ENCODE data around the gene COL6A2. TPM values are rescaled to one million over a fixed set of nuclear protein-coding genes. Genes with fewer than 3 reads are reported as not detected.

Gene COL6A2
- total and polyA plus RNA-seq, 2 of the 13 experiments (the other 11 are each of a cell fraction or from before 2014, with no cell fraction given), result 0.07 to 0.41 TPM

DNA sequence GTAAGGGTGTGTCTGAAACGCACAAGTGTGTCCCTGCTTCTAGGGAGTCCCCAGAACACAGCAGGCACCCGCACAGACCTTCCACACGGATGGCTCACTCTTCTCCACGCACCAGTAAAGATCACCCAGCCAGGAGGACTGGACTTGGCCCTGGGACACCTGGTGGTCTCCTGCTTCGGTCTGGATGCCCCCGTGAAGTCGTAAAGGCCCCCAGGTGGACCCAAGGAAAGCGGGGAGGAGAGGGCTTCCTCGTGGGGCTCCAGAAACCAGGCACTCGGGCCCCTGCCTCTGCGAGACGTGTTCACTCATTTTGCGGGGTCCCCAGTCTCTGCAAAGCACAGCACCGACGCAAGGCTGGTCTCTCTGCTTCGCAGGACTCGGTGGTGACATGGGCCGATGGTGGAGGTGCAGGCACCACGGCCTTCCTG lies 20.2 kb upstream of the COL6A2 start:
- no peak for DNase-seq (ENCODE audit: low spot score)
- Histone ChIP-seq H3K9me3 (ENCODE audit: low read length) (no peaks in the 10 kb centered on the region), H3K4me3 (replicated peaks in 1 of 3; ENCODE audit: insufficient read depth in 1 of 3, low read depth in 2 of 3, low read length in 3 of 3) (no peak overlapping the region), H3K9ac (ENCODE audit: insufficient read depth, low read depth, low read length) (no peak overlapping the region), H2AFZ (ENCODE audit: low read length) (no peak overlapping the region), H3K4me1 (ENCODE audit: insufficient read depth, low read length) (no peaks in the 10 kb centered on the region), H3K27me3 (ENCODE audit: control insufficient read depth in 1 of 2, insufficient read depth in 2 of 2, low read length in 2 of 2) (peaks cover 16 to 34% of the 10 kb centered on the region in 2 experiments; a peak in 4 of 5 replicates), H3K4me2 (ENCODE audit: low read depth, low read length) (no peak overlapping the region), H3K79me2 (ENCODE audit: insufficient read depth, low read length) (no peaks in the 10 kb centered on the region), H4K20me1 (ENCODE audit: insufficient read depth, low read length) (no peaks in the 10 kb centered on the region), H3K36me3 (replicated peaks in 1 of 2; ENCODE audit: control insufficient read depth in 1 of 2, insufficient read depth in 2 of 2, low read length in 2 of 2) (no peaks in the 10 kb centered on the region), H3K27ac (ENCODE audit: extremely low read length, insufficient read depth, low read length) (no peak overlapping the region)
- CTCF ChIA-PET (ENCODE audit: low intra/inter-chr PET ratio, low total read pairs), result no interaction called here
- FAIRE-seq, result no peak
- intact Hi-C loops (cut with micrococcal nuclease; ENCODE audit: unreplicated experiment) (no loop called here), in situ Hi-C loops (cut with HindIII; ENCODE audit: extremely low pct_ligation_motif_present, low pct_unique_long_range_greater_than_20kb) (no loop called here)
- no peak for ATAC-seq
- no TSS peak for BruUV-seq (replicated peaks)
- 52% methylated on average over 9 of the region's 19 CpGs for WGBS (ENCODE audit: low lambda C conversion rate)
- POLR2A ChIA-PET, result no interaction called here
- TF ChIP-seq ZBTB21 (CRISPR knock-in tag; IDR thresholded peaks at IDR 0.05) (no peak), ZZZ3 (CRISPR knock-in tag; IDR thresholded peaks at IDR 0.05; ENCODE audit: borderline replicate concordance) (no peak), JUND (CRISPR knock-in tag; IDR thresholded peaks at IDR 0.05) (no peak), ZKSCAN8 (CRISPR knock-in tag; IDR thresholded peaks at IDR 0.05; ENCODE audit: borderline replicate concordance) (no peak), ZNF235 (CRISPR knock-in tag; IDR thresholded peaks at IDR 0.05; ENCODE audit: borderline replicate concordance) (no peak), SSRP1 (CRISPR knock-in tag; IDR thresholded peaks at IDR 0.05) (no peak), ZNF207 (IDR thresholded peaks at IDR 0.05; ENCODE audit: borderline replicate concordance) (no peak)
- TF ChIP-seq, protein P1, sequence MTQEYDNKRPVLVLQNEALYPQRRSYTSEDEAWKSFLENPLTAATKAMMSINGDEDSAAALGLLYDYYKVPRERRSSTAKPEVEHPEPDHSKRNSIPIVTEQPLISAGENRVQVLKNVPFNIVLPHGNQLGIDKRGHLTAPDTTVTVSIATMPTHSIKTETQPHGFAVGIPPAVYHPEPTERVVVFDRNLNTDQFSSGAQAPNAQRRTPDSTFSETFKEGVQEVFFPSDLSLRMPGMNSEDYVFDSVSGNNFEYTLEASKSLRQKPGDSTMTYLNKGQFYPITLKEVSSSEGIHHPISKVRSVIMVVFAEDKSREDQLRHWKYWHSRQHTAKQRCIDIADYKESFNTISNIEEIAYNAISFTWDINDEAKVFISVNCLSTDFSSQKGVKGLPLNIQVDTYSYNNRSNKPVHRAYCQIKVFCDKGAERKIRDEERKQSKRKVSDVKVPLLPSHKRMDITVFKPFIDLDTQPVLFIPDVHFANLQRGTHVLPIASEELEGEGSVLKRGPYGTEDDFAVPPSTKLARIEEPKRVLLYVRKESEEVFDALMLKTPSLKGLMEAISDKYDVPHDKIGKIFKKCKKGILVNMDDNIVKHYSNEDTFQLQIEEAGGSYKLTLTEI (CRISPR knock-in tag; conservative IDR thresholded peaks at IDR 0.05), result no peak
- TF ChIP-seq, protein P2, sequence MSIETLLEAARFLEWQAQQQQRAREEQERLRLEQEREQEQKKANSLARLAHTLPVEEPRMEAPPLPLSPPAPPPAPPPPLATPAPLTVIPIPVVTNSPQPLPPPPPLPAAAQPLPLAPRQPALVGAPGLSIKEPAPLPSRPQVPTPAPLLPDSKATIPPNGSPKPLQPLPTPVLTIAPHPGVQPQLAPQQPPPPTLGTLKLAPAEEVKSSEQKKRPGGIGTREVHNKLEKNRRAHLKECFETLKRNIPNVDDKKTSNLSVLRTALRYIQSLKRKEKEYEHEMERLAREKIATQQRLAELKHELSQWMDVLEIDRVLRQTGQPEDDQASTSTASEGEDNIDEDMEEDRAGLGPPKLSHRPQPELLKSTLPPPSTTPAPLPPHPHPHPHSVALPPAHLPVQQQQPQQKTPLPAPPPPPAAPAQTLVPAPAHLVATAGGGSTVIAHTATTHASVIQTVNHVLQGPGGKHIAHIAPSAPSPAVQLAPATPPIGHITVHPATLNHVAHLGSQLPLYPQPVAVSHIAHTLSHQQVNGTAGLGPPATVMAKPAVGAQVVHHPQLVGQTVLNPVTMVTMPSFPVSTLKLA (IDR thresholded peaks at IDR 0.05), result no peak
- TF ChIP-seq, protein P3, sequence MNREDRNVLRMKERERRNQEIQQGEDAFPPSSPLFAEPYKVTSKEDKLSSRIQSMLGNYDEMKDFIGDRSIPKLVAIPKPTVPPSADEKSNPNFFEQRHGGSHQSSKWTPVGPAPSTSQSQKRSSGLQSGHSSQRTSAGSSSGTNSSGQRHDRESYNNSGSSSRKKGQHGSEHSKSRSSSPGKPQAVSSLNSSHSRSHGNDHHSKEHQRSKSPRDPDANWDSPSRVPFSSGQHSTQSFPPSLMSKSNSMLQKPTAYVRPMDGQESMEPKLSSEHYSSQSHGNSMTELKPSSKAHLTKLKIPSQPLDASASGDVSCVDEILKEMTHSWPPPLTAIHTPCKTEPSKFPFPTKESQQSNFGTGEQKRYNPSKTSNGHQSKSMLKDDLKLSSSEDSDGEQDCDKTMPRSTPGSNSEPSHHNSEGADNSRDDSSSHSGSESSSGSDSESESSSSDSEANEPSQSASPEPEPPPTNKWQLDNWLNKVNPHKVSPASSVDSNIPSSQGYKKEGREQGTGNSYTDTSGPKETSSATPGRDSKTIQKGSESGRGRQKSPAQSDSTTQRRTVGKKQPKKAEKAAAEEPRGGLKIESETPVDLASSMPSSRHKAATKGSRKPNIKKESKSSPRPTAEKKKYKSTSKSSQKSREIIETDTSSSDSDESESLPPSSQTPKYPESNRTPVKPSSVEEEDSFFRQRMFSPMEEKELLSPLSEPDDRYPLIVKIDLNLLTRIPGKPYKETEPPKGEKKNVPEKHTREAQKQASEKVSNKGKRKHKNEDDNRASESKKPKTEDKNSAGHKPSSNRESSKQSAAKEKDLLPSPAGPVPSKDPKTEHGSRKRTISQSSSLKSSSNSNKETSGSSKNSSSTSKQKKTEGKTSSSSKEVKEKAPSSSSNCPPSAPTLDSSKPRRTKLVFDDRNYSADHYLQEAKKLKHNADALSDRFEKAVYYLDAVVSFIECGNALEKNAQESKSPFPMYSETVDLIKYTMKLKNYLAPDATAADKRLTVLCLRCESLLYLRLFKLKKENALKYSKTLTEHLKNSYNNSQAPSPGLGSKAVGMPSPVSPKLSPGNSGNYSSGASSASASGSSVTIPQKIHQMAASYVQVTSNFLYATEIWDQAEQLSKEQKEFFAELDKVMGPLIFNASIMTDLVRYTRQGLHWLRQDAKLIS (CRISPR knock-in tag; IDR thresholded peaks at IDR 0.05), result no peak
- TF ChIP-seq, protein P4, sequence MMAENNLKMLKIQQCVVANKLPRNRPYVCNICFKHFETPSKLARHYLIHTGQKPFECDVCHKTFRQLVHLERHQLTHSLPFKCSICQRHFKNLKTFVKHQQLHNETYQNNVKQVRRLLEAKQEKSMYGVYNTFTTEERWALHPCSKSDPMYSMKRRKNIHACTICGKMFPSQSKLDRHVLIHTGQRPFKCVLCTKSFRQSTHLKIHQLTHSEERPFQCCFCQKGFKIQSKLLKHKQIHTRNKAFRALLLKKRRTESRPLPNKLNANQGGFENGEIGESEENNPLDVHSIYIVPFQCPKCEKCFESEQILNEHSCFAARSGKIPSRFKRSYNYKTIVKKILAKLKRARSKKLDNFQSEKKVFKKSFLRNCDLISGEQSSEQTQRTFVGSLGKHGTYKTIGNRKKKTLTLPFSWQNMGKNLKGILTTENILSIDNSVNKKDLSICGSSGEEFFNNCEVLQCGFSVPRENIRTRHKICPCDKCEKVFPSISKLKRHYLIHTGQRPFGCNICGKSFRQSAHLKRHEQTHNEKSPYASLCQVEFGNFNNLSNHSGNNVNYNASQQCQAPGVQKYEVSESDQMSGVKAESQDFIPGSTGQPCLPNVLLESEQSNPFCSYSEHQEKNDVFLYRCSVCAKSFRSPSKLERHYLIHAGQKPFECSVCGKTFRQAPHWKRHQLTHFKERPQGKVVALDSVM (CRISPR knock-in tag; IDR thresholded peaks at IDR 0.05), result no peak
